HFFc6 (cell line): ENCODE results near the gene ESF1. TPM values are rescaled to one million over a fixed set of nuclear protein-coding genes. Genes with fewer than 3 reads are reported as not detected.

Experiments used
- DNase-seq: peaks from one replicate; pipeline ENCODE4 v3.0.0-alpha.2; 2018
- H3K27ac Mint-ChIP-seq: 2 replicates; pipeline ENCODE4 v1.8.0; 2020; ENCODE audit warnings: mild to moderate bottlenecking, mixed read lengths
- H3K27me3 Mint-ChIP-seq: 2 replicates; pipeline ENCODE4 v1.8.0; 2021; ENCODE audit warnings: mild to moderate bottlenecking, moderate library complexity, mixed read lengths; ENCODE audit not compliant: insufficient read depth
- H3K36me3 Mint-ChIP-seq: 2 replicates; pipeline ENCODE4 v1.8.0; 2021; ENCODE audit warnings: low read depth, mixed read lengths
- H3K4me1 Mint-ChIP-seq: 2 replicates; pipeline ENCODE4 v1.8.0; 2020; ENCODE audit warnings: low read depth, mixed read lengths
- H3K4me3 Mint-ChIP-seq: 2 replicates; pipeline ENCODE4 v1.8.0; 2020; ENCODE audit warnings: mild to moderate bottlenecking, moderate library complexity, mixed read lengths
- H3K9me3 Mint-ChIP-seq: 2 replicates; pipeline ENCODE4 v1.8.0; 2020; ENCODE audit warnings: mild to moderate bottlenecking, mixed read lengths
- total RNA-seq, 6 experiments: library from RNA; stranded (reverse); fragmentation: NEBNext Ultra II Directional; extraction: Animal tissue kit (Norgen Biotek cat#: 25700); gene quantifications; 2 replicates in 1 of 6; 3 replicates in 5 of 6; pipeline ENCODE4 v1.2.3, GENCODE V29; 2021
- TF ChIP-seq, protein P1 (sequence below): fragments of 200-600 bp; sonication (generic); IDR thresholded peaks from 2 replicates; pipeline ENCODE4 v1.5.0; 2021; ENCODE audit warnings: antibody characterized with exemption, mild to moderate bottlenecking

Gene ESF1
- total RNA-seq, 6 experiments from 2014 or later: 12.6 to 14.8 (median 14.2) TPM

DNA sequence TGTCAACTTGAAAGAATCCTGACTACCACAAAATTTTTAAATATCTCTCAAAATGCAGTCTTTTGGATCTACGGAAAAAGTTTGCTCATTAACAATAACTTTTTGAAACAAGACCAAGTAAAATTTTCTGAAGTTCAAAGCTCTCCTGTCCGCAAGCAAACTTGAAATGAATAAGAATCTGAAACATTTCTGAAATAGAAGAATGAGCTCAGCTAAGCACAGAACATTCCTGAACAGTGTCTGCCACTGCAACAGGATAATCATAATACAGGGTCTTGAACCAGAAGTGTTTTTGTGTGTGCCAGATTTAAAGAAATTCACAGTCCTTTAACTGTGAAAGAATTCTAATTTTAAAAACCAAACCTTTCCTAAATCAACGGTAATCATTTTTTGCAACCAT, 96.9 kb downstream of the ESF1 start:
- no peak overlapping the region for H3K27ac Mint-ChIP-seq
- no peak for DNase-seq
- no peak overlapping the region for H3K4me3 Mint-ChIP-seq
- TF ChIP-seq, protein P1, sequence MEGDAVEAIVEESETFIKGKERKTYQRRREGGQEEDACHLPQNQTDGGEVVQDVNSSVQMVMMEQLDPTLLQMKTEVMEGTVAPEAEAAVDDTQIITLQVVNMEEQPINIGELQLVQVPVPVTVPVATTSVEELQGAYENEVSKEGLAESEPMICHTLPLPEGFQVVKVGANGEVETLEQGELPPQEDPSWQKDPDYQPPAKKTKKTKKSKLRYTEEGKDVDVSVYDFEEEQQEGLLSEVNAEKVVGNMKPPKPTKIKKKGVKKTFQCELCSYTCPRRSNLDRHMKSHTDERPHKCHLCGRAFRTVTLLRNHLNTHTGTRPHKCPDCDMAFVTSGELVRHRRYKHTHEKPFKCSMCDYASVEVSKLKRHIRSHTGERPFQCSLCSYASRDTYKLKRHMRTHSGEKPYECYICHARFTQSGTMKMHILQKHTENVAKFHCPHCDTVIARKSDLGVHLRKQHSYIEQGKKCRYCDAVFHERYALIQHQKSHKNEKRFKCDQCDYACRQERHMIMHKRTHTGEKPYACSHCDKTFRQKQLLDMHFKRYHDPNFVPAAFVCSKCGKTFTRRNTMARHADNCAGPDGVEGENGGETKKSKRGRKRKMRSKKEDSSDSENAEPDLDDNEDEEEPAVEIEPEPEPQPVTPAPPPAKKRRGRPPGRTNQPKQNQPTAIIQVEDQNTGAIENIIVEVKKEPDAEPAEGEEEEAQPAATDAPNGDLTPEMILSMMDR: no peak
- no peaks in the 10 kb centered on the region for H3K36me3 Mint-ChIP-seq
- peaks cover 16% of the 10 kb centered on the region for H3K27me3 Mint-ChIP-seq
- no peaks in the 10 kb centered on the region for H3K4me1 Mint-ChIP-seq
- no peaks in the 10 kb centered on the region for H3K9me3 Mint-ChIP-seq

DNA sequence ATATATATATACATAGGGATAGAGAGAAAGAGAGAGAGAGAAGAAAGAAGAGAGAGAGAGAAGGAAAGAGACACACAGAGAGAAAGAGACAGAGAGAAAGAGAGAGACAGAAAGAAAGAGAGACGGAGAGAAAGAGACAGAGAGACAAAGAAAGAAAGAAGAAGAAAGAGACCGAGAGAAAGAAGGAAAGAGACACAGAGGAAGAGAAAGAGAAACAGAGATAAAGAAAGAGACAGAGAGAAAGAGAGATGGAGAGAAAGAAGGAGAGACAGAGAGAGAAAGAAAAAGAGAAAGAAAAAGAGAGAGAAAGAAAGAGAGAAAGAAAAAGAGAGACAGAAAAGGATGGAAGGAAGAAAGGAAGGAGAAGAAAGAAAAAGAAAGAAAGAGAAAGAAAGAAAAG, 99.1 kb downstream of the ESF1 start:
- no peaks in the 10 kb centered on the region for H3K4me1 Mint-ChIP-seq
- peaks cover 12% of the 10 kb centered on the region for H3K27me3 Mint-ChIP-seq
- H3K36me3 Mint-ChIP-seq: no peaks in the 10 kb centered on the region
- no peak overlapping the region for H3K4me3 Mint-ChIP-seq
- DNase-seq: no peak
- H3K27ac Mint-ChIP-seq: no peak overlapping the region
- H3K9me3 Mint-ChIP-seq: no peaks in the 10 kb centered on the region
- TF ChIP-seq, protein P1: no peak

DNA sequence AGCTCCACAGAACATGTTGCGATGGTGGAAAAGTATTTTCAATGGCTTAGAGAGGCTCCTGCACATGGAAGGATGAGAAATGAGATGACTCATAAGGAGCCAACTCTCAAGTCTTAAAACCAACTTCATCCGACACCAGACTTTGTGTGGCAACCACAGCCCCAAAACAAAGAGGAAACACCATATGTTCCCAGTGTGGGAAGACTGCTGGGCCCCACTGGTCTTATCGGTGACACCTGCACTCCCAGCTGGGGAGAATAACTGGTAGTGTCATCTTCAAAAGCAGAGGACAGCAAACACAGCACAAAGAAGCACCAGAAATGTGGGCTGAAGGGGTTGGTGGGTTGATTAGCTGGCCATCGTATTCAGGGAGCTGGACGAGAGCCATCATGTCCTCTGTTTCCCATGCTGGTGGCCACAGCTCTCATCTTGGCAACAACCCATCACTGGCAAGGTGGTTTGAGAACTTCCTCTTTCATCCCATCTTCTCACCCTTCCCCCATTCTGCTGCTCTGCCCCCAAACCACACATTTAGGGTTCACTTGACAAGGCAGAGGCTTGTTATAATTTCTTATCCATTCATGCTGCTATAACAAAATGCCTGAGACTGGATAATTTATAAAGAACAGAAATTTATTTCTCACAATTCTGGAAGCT, 100.0 kb downstream of the ESF1 start:
- H3K9me3 Mint-ChIP-seq: no peaks in the 10 kb centered on the region
- H3K27ac Mint-ChIP-seq: no peak overlapping the region
- H3K36me3 Mint-ChIP-seq: no peaks in the 10 kb centered on the region
- peaks cover 12% of the 10 kb centered on the region for H3K27me3 Mint-ChIP-seq
- TF ChIP-seq, protein P1: no peak
- no peak overlapping the region for H3K4me3 Mint-ChIP-seq
- H3K4me1 Mint-ChIP-seq: no peaks in the 10 kb centered on the region
- no peak for DNase-seq

DNA sequence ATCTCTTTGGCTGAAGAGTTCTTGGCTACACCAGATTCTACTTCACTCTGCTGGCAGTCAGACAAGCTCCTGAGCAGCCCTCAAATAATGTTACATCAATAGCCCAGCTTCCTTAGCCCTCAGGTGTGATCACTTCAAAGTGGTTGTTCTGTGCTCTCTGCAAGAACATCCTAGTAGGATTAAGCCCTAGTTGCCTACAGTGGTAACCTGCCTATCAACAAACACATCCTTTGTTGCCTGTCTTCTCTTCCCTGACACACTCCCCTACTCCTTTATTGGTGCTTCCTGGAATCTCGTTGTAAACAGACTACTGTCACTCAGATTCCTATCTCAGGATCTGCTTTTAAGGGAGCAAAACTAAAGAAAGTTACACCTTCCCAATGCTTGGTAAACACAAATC, 100.9 kb downstream of the ESF1 start:
- Mint-ChIP-seq H3K4me3 (no peak overlapping the region), H3K9me3 (no peaks in the 10 kb centered on the region)

DNA sequence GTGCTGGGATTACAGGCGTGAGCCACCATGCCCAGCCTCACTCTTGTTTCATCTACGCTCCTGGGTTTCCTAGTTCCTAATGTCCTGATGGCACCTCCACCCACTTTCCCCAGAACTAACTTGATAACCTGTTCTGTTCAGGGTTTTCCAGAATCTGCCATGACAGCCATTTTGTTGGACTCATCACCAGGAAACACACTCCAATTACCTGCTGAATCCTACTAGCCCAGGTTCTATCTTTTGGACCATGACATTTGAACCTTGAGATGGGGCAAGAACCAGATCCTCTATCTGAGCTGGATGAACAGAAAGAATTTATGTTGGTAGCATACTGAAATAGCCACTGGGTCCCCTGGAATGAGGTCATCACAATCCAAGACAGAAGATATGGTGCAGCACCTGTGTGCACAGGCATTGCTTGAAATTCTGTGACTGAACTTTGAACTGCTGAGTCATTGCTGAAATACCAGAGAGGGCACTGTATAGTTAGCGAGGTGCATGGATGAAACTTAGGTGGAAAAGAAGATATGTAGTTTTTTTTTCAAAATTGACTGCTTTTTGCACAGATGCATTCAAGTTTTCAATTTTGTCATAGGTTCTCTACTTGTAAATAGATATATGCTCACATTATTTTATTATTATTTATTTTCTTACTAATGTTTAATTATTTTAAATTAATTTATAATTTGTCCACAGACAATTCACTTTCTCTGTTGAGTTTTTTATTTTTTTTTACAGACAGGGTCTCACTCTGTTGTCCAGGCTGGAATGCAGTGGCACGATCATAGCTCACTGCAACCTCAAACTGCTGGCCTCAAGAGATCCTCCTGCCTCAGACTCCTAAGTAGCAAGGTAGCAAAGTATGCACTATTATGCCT, 103.2 kb downstream of the ESF1 start:
- H3K27ac Mint-ChIP-seq: no peak overlapping the region
- no peaks in the 10 kb centered on the region for H3K36me3 Mint-ChIP-seq
- H3K4me1 Mint-ChIP-seq: no peaks in the 10 kb centered on the region
- TF ChIP-seq, protein P1: no peak
- no peak overlapping the region for H3K4me3 Mint-ChIP-seq
- no peak for DNase-seq
- H3K27me3 Mint-ChIP-seq: peaks cover 8% of the 10 kb centered on the region
- no peaks in the 10 kb centered on the region for H3K9me3 Mint-ChIP-seq

More for the DNA sequence above, 100.9 kb downstream of the ESF1 start:
- H3K4me1 Mint-ChIP-seq: no peaks in the 10 kb centered on the region
- H3K27ac Mint-ChIP-seq: no peak overlapping the region
- peaks cover 8% of the 10 kb centered on the region for H3K27me3 Mint-ChIP-seq
- H3K36me3 Mint-ChIP-seq: no peaks in the 10 kb centered on the region
- TF ChIP-seq, protein P1: no peak
- no peak for DNase-seq
